HG03103 (cell line): ENCODE data around the gene LACC1.
A peak's percentile ranks its signal among the peaks of the same experiment; 100 is the strongest.

Experiments used
- ATAC-seq: cut with Tn5 transposase; IDR thresholded peaks from one replicate; pipeline ENCODE4 v1.9.1; 2021; ENCODE audit warnings: low read depth; ENCODE audit not compliant: unreplicated experiment

LACC1 gene

GRCh38 chr13:43879755-43880181, at the start of gene LACC1:
TSS of gene LACC1 (plus strand) at chr13:43879904. CDS start at chr13:43880986, 1,082 bp downstream.
- peak; percentile 33 for ATAC-seq

- ATAC-seq: no peak
Measured at GRCh38 chr13:43830497-43830881, 49.2 kb upstream of the LACC1 start.

GRCh38 chr13:43831088-43831487, 48.6 kb upstream of the LACC1 start:
- no peak for ATAC-seq

GRCh38 chr13:43835701-43836100, 44.0 kb upstream of the LACC1 start:
- ATAC-seq: no peak

- no peak for ATAC-seq
Measured at GRCh38 chr13:43838909-43839308, 40.8 kb upstream of the LACC1 start.

- no peak for ATAC-seq
Measured at GRCh38 chr13:43846496-43847158, 33.1 kb upstream of the LACC1 start.

- no peak for ATAC-seq
Measured at GRCh38 chr13:43848001-43848649, 31.6 kb upstream of the LACC1 start.

- no peak for ATAC-seq
Measured at GRCh38 chr13:43850873-43851272, 28.8 kb upstream of the LACC1 start.

GRCh38 chr13:43852923-43853404, 26.7 kb upstream of the LACC1 start:
- ATAC-seq: no peak

GRCh38 chr13:43861863-43862262, 17.8 kb upstream of the LACC1 start:
- no peak for ATAC-seq

GRCh38 chr13:43864921-43865320, 14.8 kb upstream of the LACC1 start:
- ATAC-seq: no peak

GRCh38 chr13:43865892-43866291, 13.8 kb upstream of the LACC1 start:
- no peak for ATAC-seq

GRCh38 chr13:43872181-43872580, 7.5 kb upstream of the LACC1 start:
- no peak for ATAC-seq

GRCh38 chr13:43874504-43875092, 5.1 kb upstream of the LACC1 start:
- no peak for ATAC-seq

GRCh38 chr13:43876366-43876765, 3.3 kb upstream of the LACC1 start:
- ATAC-seq: no peak

GRCh38 chr13:43877326-43877725, 2.4 kb upstream of the LACC1 start:
- ATAC-seq: no peak

- no peak for ATAC-seq
Measured at GRCh38 chr13:43877766-43878165, 1.9 kb upstream of the LACC1 start.

GRCh38 chr13:43878892-43879754, 581 bp upstream of the LACC1 start, which contains the start of gene CCDC122:
TSS of gene CCDC122 (minus strand) at chr13:43879740. CDS start at chr13:43869376, 10,364 bp downstream.
- ATAC-seq: peak; percentile 60

GRCh38 chr13:43880214-43880855, 631 bp downstream of the LACC1 start:
- ATAC-seq: no peak

GRCh38 chr13:43880926-43881325, 1.2 kb downstream of the LACC1 start:
- ATAC-seq: no peak
